PFSK-1 (cell line): Measurements from ENCODE around the gene ANKRD35.

Experiments used
- POLR2AphosphoS5 ChIP-seq: IDR thresholded peaks from 2 replicates; pipeline ENCODE4 v1.6.1; 2012; ENCODE audit warnings: low read depth, mild to moderate bottlenecking, control low read depth, low read length, moderate library complexity
- REST ChIP-seq, 2 experiments: IDR thresholded peaks; 2 replicates each; pipeline versions ENCODE4 v1.6.1 to v1.8.0; 2011 to 2012; ENCODE audit warnings: low read depth in 2 of 2, low read length in 2 of 2, control low read depth in 1 of 2, inconsistent platforms in 1 of 2, mild to moderate bottlenecking in 1 of 2, moderate library complexity in 1 of 2; ENCODE audit not compliant: insufficient read depth in 1 of 2
- SIN3A ChIP-seq: IDR thresholded peaks from 2 replicates; pipeline ENCODE4 v1.6.1; 2012; ENCODE audit warnings: mild to moderate bottlenecking, low read length, moderate library complexity, borderline replicate concordance; ENCODE audit not compliant: insufficient read depth
- TAF1 ChIP-seq: IDR thresholded peaks from 2 replicates; pipeline ENCODE4 v1.6.1; 2012; ENCODE audit warnings: low read length, control low read depth, borderline replicate concordance; ENCODE audit not compliant: insufficient read depth

GRCh38 chr1:145886816-145887215 lies 1.1 kb upstream of the ANKRD35 start:
- no peak for TF ChIP-seq SIN3A
- no peak for TF ChIP-seq TAF1
- no peak for TF ChIP-seq POLR2AphosphoS5
- no peak for TF ChIP-seq REST (IDR thresholded peaks at IDR 0.05; ENCODE audit: insufficient read depth in 1 of 2, low read depth in 2 of 2, low read length in 2 of 2)
